Endothelial cell (in vitro differentiated cells): ENCODE results near the gene CHD5. TPM values are rescaled to one million over a fixed set of nuclear protein-coding genes. Genes with fewer than 3 reads are reported as not detected.

Experiments used
- DNase-seq: peaks from one replicate; pipeline ENCODE4 v3.0.0; 2021; ENCODE audit warnings: low spot score
- H3K27ac Mint-ChIP-seq: one replicate; pipeline ENCODE4 v1.8.0; 2021; ENCODE audit warnings: mixed read lengths, inconsistent platforms; ENCODE audit not compliant: unreplicated experiment
- H3K27me3 Mint-ChIP-seq: one replicate; pipeline ENCODE4 v1.8.0; 2021; ENCODE audit warnings: mild to moderate bottlenecking, moderate library complexity, mixed read lengths, inconsistent platforms; ENCODE audit not compliant: unreplicated experiment
- H3K36me3 Mint-ChIP-seq: one replicate; pipeline ENCODE4 v1.8.0; 2021; ENCODE audit warnings: mild to moderate bottlenecking, low read depth, mixed read lengths, inconsistent platforms; ENCODE audit not compliant: unreplicated experiment
- H3K4me1 Mint-ChIP-seq: one replicate; pipeline ENCODE4 v1.8.0; 2021; ENCODE audit warnings: mild to moderate bottlenecking, mixed read lengths, inconsistent platforms; ENCODE audit not compliant: unreplicated experiment
- H3K4me3 Mint-ChIP-seq: one replicate; pipeline ENCODE4 v1.8.0; 2021; ENCODE audit warnings: mild to moderate bottlenecking, mixed read lengths, inconsistent platforms; ENCODE audit not compliant: unreplicated experiment
- H3K9me3 Mint-ChIP-seq: one replicate; pipeline ENCODE4 v1.8.0; 2021; ENCODE audit warnings: mixed read lengths, inconsistent platforms; ENCODE audit not compliant: unreplicated experiment
- total RNA-seq: library from RNA; stranded (reverse); fragmentation: NEBNext Ultra II Directional; extraction: Animal tissue kit (Norgen Biotek cat#: 25700); gene quantifications from one replicate; pipeline ENCODE4 v1.2.1, GENCODE V29; 2021; ENCODE audit not compliant: unreplicated experiment
- TF ChIP-seq, protein P1 (sequence below): fragments of 200-600 bp; sonication (generic); IDR thresholded peaks from one replicate; pipeline ENCODE4 v1.5.0; 2021; ENCODE audit warnings: antibody characterized with exemption; ENCODE audit not compliant: unreplicated experiment

The CHD5 gene
- total RNA-seq, 1 donor from 2014 or later, result 0.15 TPM

DNA sequence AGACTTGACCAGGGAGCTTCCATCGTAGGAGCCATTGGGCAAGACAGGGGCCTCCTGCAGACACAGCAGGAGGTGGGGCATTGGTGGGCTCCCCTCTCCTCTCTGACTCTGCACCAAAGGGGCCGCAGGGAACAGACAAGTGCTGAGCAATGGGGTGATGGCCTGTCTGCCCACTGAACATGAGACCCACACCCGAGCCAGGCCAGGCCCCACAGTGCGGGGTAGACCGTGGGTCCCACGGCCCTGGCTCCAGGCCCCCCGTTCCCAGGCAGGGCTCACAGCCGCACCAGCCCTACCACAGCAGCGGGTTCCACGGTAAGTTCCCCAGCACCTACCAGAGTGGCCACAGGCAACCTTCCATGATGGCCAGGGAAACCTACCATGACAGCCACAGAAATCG lies 45.9 kb downstream of the CHD5 start:
- no peak for DNase-seq
- Mint-ChIP-seq H3K27me3 (peaks cover 19% of the 10 kb centered on the region), H3K36me3 (peaks cover 5% of the 10 kb centered on the region), H3K4me3 (no peak overlapping the region), H3K27ac (no peak overlapping the region), H3K9me3 (no peaks in the 10 kb centered on the region), H3K4me1 (no peaks in the 10 kb centered on the region)
- TF ChIP-seq, protein P1, sequence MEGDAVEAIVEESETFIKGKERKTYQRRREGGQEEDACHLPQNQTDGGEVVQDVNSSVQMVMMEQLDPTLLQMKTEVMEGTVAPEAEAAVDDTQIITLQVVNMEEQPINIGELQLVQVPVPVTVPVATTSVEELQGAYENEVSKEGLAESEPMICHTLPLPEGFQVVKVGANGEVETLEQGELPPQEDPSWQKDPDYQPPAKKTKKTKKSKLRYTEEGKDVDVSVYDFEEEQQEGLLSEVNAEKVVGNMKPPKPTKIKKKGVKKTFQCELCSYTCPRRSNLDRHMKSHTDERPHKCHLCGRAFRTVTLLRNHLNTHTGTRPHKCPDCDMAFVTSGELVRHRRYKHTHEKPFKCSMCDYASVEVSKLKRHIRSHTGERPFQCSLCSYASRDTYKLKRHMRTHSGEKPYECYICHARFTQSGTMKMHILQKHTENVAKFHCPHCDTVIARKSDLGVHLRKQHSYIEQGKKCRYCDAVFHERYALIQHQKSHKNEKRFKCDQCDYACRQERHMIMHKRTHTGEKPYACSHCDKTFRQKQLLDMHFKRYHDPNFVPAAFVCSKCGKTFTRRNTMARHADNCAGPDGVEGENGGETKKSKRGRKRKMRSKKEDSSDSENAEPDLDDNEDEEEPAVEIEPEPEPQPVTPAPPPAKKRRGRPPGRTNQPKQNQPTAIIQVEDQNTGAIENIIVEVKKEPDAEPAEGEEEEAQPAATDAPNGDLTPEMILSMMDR, result no peak

DNA sequence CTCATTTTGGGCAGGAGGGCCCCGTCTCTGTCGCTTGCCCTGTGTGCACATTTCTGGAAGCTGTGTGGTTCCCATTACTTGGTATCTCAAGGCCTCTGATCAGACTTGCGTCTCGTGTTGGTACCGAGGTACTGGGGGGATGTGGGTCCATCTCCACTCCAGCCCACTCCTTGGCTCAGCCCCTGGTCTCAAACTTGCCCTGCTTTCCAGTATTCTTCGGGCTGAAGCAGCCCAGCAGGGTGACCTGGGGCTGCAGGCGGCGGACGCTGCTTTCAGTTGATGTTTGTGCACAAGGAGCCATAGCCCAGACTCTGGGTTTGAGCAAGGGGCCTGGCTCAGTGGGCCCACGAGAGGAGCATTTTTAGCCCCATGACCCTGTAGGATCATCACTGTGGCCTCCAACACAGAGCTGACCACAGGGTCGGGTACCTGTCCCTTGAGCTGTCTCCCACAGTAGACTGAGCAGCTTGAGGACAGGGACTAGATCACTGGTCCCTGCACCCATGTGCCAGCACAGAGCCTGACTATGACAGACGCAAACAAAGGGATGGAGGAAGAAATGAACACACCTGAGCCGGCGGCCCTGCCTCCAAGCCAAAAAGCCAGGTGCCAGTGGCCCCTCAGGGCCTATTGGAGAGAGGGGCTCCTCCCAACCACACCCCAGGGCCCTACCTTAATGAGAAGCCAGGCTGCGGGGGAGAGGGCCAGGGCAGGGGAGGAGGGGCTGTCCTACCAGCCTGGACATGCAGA lies 46.8 kb downstream of the CHD5 start:
- H3K4me3 Mint-ChIP-seq, result no peak overlapping the region
- no peaks in the 10 kb centered on the region for H3K9me3 Mint-ChIP-seq
- H3K27me3 Mint-ChIP-seq, result peaks cover 19% of the 10 kb centered on the region
- no peak for DNase-seq
- peaks cover 5% of the 10 kb centered on the region for H3K36me3 Mint-ChIP-seq
- H3K4me1 Mint-ChIP-seq, result no peaks in the 10 kb centered on the region
- H3K27ac Mint-ChIP-seq, result no peak overlapping the region
- TF ChIP-seq, protein P1, result no peak

DNA sequence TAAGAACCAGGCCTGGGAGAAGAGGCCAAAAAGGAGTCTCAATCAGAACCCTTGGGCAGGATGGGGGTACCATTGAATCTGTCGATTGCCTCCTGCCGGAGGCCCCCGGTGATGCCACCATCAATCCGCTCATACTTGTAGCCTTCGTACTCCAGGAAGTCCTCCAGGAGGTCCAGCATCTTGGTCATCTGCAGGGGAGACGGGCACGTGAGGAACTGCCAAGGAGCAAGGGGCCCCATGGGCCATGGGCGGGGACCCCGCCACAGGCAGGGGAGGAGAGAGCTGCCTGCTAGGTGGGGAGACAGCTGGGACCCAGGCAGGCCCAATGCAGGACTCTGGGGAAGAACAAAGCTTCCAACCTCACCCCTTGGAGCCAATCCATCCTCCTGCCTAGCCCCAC lies 48.6 kb downstream of the CHD5 start:
- Mint-ChIP-seq H3K4me3 (no peak overlapping the region), H3K4me1 (no peaks in the 10 kb centered on the region), H3K9me3 (no peaks in the 10 kb centered on the region), H3K36me3 (peaks cover 5% of the 10 kb centered on the region), H3K27ac (no peak overlapping the region), H3K27me3 (peaks cover 25% of the 10 kb centered on the region)
- TF ChIP-seq, protein P1, result no peak
- no peak for DNase-seq

DNA sequence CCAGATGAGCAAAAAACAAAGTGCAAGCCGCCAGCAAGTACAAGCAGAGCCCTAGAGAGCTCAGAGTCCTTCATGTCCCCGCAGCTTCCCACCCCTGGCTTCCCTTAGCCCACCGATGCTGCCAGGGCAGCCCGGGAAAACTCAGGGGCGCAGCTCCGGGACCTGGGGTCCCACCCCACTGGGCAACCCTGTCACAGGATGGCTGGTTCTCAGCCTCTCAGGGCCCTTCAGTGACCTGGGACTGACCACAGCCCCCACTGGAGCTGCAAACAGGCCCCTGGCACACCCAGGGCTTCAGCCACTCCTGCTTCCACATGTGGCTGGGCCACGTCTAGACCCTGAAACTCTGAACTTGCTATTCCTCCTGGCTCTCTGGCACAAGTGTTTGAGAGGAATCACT lies 49.5 kb downstream of the CHD5 start:
- Mint-ChIP-seq H3K4me3 (no peak overlapping the region), H3K27me3 (peaks cover 26% of the 10 kb centered on the region), H3K27ac (no peak overlapping the region), H3K4me1 (no peaks in the 10 kb centered on the region), H3K36me3 (peaks cover 5% of the 10 kb centered on the region), H3K9me3 (no peaks in the 10 kb centered on the region)
- TF ChIP-seq, protein P1, result no peak
- DNase-seq, result no peak

DNA sequence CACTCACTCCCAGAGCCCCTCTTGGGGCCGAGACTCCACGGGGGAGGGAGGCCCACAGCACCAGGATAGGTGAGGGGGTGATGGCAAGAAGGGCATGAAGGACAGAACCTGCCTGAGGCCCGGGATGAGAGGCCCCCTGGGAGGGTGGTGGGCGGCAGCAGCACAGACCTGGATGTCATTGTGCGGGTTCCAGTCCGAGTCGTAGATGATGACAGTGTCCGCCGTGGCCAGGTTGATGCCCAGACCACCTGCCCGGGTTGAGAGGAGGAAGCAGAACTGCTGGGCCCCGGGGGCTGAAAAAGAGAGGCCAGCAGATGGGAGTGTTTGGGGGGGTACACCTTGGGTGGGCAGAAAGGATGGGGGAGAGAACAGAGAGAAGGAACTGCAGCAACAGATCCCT lies 50.1 kb downstream of the CHD5 start:
- peaks cover 26% of the 10 kb centered on the region for H3K27me3 Mint-ChIP-seq
- no peak for DNase-seq
- H3K4me3 Mint-ChIP-seq, result no peak overlapping the region
- no peaks in the 10 kb centered on the region for H3K9me3 Mint-ChIP-seq
- no peaks in the 10 kb centered on the region for H3K4me1 Mint-ChIP-seq
- TF ChIP-seq, protein P1, result no peak
- no peak overlapping the region for H3K27ac Mint-ChIP-seq
- H3K36me3 Mint-ChIP-seq, result peaks cover 5% of the 10 kb centered on the region
